Brain microvascular endothelial cell (primary cell): ENCODE data around the gene FBXW10.
"Not testable (repeated sequence)": the region's sequence is repeated elsewhere in the genome, so short reads cannot be mapped to it uniquely, and the experiment has no call there.

ENCODE experiments used
- DNase-seq: peaks from one replicate; pipeline ENCODE4 v3.0.0-alpha.2; 2020
- H3K27ac ChIP-seq: fragments of 250-450 bp; sonication (Bioruptor Pico); 2 replicates; pipeline ENCODE4 v1.5.1; 2020; ENCODE audit warnings: mild to moderate bottlenecking, moderate library complexity
- H3K27me3 ChIP-seq: fragments of 250-450 bp; sonication (Bioruptor Pico); replicated peaks from 2 replicates; pipeline ENCODE4 v1.5.1; 2020; ENCODE audit warnings: mild to moderate bottlenecking
- H3K36me3 ChIP-seq: fragments of 250-450 bp; sonication (Bioruptor Pico); replicated peaks from 2 replicates; pipeline ENCODE4 v1.5.1; 2020; ENCODE audit warnings: mild to moderate bottlenecking
- H3K4me3 ChIP-seq: 2 replicates; pipeline ENCODE4 v1.5.1; 2011; ENCODE audit warnings: low read depth, mild to moderate bottlenecking, control low read depth, low read length, moderate library complexity
- in situ Hi-C: cut with HindIII; loops from 2 replicates; pipeline ENCODE4 v1.10.0; 2017; ENCODE audit warnings: low sequenced_read_pairs, low pct_ligation_motif_present
- TF ChIP-seq, protein P1 (sequence below): IDR thresholded peaks from 2 replicates; pipeline ENCODE4 v1.5.1; 2011; ENCODE audit warnings: low read depth, mild to moderate bottlenecking, moderate library complexity, low read length, control low read depth, inconsistent platforms; ENCODE audit errors: missing control alignments

The FBXW10 gene

DNA sequence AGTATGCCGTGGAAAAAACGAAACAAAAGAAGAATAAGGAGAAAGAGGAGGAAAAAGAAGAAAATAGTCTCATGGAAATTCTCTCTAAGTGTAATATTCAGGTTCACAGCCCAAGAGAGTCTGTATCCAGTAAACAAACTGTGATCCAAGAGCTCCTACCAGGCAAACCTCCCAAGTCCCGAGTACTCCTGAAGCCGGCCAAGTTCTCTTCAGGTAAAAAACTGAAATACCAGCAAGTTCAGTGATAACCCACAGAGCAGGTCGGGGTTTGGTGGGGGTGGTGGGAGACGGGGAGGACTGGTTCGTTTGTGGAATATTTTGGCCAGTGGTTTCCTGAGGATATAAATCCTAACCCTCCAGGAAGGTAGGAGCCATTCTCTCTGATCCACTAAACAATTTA, 28.6 kb downstream of the FBXW10 start:
- in situ Hi-C loops = no loop called here

GRCh38 chr17:18780991-18781718, 37.3 kb downstream of the FBXW10 start, which contains the start of gene TVP23B:
Gene TVP23B, plus strand, starts transcription at chr17:18781183. Its CDS starts 111 bp downstream, at chr17:18781294.
- H3K27me3 ChIP-seq, in situ Hi-C loops, H3K36me3 ChIP-seq: not testable (repeated sequence)
- Histone ChIP-seq H3K4me3 (peak within 1 kb of the TSS; percentile 67), H3K27ac (peak within 1 kb of the TSS; percentile 77)
- DNase-seq = peak; percentile 94

More for the DNA sequence above, 28.6 kb downstream of the FBXW10 start:
- TF ChIP-seq, protein P1, sequence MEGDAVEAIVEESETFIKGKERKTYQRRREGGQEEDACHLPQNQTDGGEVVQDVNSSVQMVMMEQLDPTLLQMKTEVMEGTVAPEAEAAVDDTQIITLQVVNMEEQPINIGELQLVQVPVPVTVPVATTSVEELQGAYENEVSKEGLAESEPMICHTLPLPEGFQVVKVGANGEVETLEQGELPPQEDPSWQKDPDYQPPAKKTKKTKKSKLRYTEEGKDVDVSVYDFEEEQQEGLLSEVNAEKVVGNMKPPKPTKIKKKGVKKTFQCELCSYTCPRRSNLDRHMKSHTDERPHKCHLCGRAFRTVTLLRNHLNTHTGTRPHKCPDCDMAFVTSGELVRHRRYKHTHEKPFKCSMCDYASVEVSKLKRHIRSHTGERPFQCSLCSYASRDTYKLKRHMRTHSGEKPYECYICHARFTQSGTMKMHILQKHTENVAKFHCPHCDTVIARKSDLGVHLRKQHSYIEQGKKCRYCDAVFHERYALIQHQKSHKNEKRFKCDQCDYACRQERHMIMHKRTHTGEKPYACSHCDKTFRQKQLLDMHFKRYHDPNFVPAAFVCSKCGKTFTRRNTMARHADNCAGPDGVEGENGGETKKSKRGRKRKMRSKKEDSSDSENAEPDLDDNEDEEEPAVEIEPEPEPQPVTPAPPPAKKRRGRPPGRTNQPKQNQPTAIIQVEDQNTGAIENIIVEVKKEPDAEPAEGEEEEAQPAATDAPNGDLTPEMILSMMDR = no peak
- Histone ChIP-seq H3K4me3 (no peak overlapping the region), H3K27ac (no peak overlapping the region), H3K27me3 (no peaks in the 10 kb centered on the region), H3K36me3 (no peaks in the 10 kb centered on the region)
- DNase-seq = no peak

- H3K27me3 ChIP-seq, H3K36me3 ChIP-seq, in situ Hi-C loops, DNase-seq, H3K27ac ChIP-seq: not testable (repeated sequence)
- H3K4me3 ChIP-seq = peak overlapping the region; percentile 43
Observed at GRCh38 chr17:18781805-18782204, 38.0 kb downstream of the FBXW10 start.

DNA sequence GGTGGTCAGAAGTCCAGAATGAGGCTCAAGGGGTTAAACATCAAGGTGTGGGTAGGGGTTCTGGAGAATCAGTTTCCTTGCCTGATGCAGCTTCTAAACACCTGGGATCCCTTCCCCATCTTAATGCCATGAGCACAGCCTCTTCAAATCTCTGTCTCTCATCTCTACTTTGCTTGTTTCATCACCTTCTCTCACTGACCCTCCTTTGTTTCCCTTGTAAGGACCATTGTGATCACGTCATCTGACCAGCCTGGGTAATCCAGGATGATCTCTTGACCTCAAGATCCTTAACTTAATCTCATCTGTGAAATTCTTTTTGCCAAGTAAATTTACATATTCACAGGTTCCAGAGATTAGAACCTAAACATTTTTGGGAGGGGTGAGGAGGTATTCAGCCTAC, 42.1 kb downstream of the FBXW10 start:
- in situ Hi-C loops, H3K4me3 ChIP-seq, H3K27me3 ChIP-seq, DNase-seq, H3K36me3 ChIP-seq, H3K27ac ChIP-seq: not testable (repeated sequence)

GRCh38 chr17:18786890-18787289, 43.0 kb downstream of the FBXW10 start:
- in situ Hi-C loops, H3K27me3 ChIP-seq, H3K36me3 ChIP-seq, DNase-seq, H3K27ac ChIP-seq, H3K4me3 ChIP-seq: not testable (repeated sequence)

- H3K36me3 ChIP-seq, H3K27ac ChIP-seq, H3K27me3 ChIP-seq, in situ Hi-C loops, H3K4me3 ChIP-seq: not testable (repeated sequence)
- TF ChIP-seq, protein P1 = peak; percentile 13
- peak; percentile 16 for DNase-seq
Observed at GRCh38 chr17:18791402-18791801, 47.5 kb downstream of the FBXW10 start.

- H3K27me3 ChIP-seq, H3K36me3 ChIP-seq, H3K4me3 ChIP-seq, in situ Hi-C loops: not testable (repeated sequence)
- DNase-seq = peak; percentile 42
- peak overlapping the region; percentile 49 for H3K27ac ChIP-seq
Observed at GRCh38 chr17:18794841-18795240, 51.0 kb downstream of the FBXW10 start.

- H3K27me3 ChIP-seq, H3K4me3 ChIP-seq, DNase-seq, H3K27ac ChIP-seq, H3K36me3 ChIP-seq, in situ Hi-C loops: not testable (repeated sequence)
Observed at GRCh38 chr17:18796887-18797286, 53.0 kb downstream of the FBXW10 start.

GRCh38 chr17:18803458-18804245, 59.8 kb downstream of the FBXW10 start:
- in situ Hi-C loops, H3K4me3 ChIP-seq, H3K27me3 ChIP-seq, DNase-seq, H3K27ac ChIP-seq: not testable (repeated sequence)
- H3K36me3 ChIP-seq = peaks cover 10% of the 10 kb centered on the region

DNA sequence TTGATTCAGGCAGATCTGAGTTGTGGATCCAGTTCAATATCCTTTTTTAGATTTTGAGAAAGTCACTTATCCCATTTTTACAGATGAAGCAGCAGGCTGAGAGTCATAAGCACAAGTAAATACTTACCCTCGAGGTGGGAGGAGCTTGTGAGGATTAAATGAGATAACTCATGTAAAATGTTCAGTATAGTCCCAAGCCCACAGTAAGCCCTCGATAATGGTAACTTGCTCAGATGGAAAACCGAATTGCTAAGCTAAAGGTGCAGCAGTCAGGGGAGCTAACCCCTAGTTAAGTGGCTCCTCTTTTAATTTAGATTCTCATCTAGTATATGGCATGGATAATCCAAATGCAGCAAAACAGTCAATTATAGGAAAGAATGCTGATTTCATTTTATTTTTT, 72.1 kb downstream of the FBXW10 start:
- DNase-seq, H3K27ac ChIP-seq, H3K36me3 ChIP-seq, in situ Hi-C loops, H3K27me3 ChIP-seq, H3K4me3 ChIP-seq: not testable (repeated sequence)
